Smooth muscle cell (in vitro differentiated cells): ENCODE results near the gene ZNF865. TPM values are rescaled to one million over a fixed set of nuclear protein-coding genes. Genes with fewer than 3 reads are reported as not detected.

Experiments
- DNase-seq: peaks from one replicate; lab custom pipeline; 2025; ENCODE audit not compliant: unreplicated experiment; lab: John Stamatoyannopoulos, UW
- H2AFZ ChIP-seq: fragments of 200-600 bp; sonication (generic); 2 replicates; pipeline ENCODE4 v1.6.0; 2016; ENCODE audit warnings: antibody characterized with exemption, low read depth, mild to moderate bottlenecking
- H3F3A ChIP-seq: fragments of 200-600 bp; sonication (generic); 2 replicates; pipeline ENCODE4 v1.6.0; 2017; ENCODE audit warnings: antibody characterized with exemption, low read depth
- H3K27ac ChIP-seq: fragments of 200-600 bp; sonication (generic); 2 replicates; pipeline ENCODE4 v1.5.1; 2016; ENCODE audit warnings: low read depth, mild to moderate bottlenecking
- H3K27me3 ChIP-seq: fragments of 200-600 bp; sonication (generic); 2 replicates; pipeline ENCODE4 v1.6.1; 2016; ENCODE audit warnings: low read depth, mild to moderate bottlenecking
- H3K36me3 ChIP-seq: fragments of 200-600 bp; sonication (generic); 2 replicates; pipeline ENCODE4 v1.5.1; 2016; ENCODE audit warnings: low read depth
- H3K4me1 ChIP-seq: fragments of 200-600 bp; sonication (generic); 2 replicates; pipeline ENCODE4 v1.5.1; 2016; ENCODE audit warnings: low read depth
- H3K4me2 ChIP-seq: fragments of 200-600 bp; sonication (generic); 2 replicates; pipeline ENCODE4 v1.6.0; 2016; ENCODE audit warnings: mild to moderate bottlenecking
- H3K4me3 ChIP-seq: fragments of 200-600 bp; sonication (generic); 2 replicates; pipeline ENCODE4 v1.5.1; 2016; ENCODE audit warnings: mild to moderate bottlenecking
- H3K79me2 ChIP-seq: fragments of 200-600 bp; sonication (generic); 2 replicates; pipeline ENCODE4 v1.6.0; 2016; ENCODE audit warnings: low read depth, mild to moderate bottlenecking
- H3K9ac ChIP-seq: fragments of 200-600 bp; sonication (generic); 2 replicates; pipeline ENCODE4 v1.6.0; 2016; ENCODE audit warnings: low read depth
- H3K9me3 ChIP-seq: fragments of 200-600 bp; sonication (generic); replicated peaks from 2 replicates; pipeline ENCODE4 v1.5.1; 2016; ENCODE audit warnings: low read depth
- H4K20me1 ChIP-seq: fragments of 200-600 bp; sonication (generic); 2 replicates; pipeline ENCODE4 v1.6.0; 2016; ENCODE audit warnings: low read depth
- CTCF ChIP-seq: fragments of 200-600 bp; sonication (generic); IDR thresholded peaks from 2 replicates; pipeline ENCODE4 v1.5.1; 2017; ENCODE audit warnings: borderline replicate concordance, mild to moderate bottlenecking, antibody characterized with exemption; ENCODE audit not compliant: insufficient read depth, poor library complexity, severe bottlenecking
- WGBS: methylation state at CpG from one replicate; pipeline ENCODE4 v1.1.7; 2016; ENCODE audit warnings: low lambda C conversion rate; 5-methylcytosine and 5-hydroxymethylcytosine counted together
- polyA plus RNA-seq: library from polyadenylated mRNA; unstranded; fragments of >200 nt; fragmentation: Nextera tagmentation; extraction: Ambion mirVana; gene quantifications from 2 replicates; pipeline ENCODE4 v1.2.1, GENCODE V29; 2016
- total RNA-seq: library from RNA; depleted of rRNA; stranded (reverse); fragments of >200 nt; gene quantifications from 2 replicates; pipeline ENCODE4 v1.2.3, GENCODE V29; 2014

The ZNF865 gene
- 3.0 and 3.8 TPM in 2 replicates for total RNA-seq
- 1.2 and 2.0 TPM in 2 replicates for polyA plus RNA-seq

- peaks cover 29% of the 10 kb centered on the region for H4K20me1 ChIP-seq
- H3K79me2 ChIP-seq = peaks cover 41% of the 10 kb centered on the region
- DNase-seq = peak; percentile 55
Measured at GRCh38 chr19:55605637-55606470, at the start of gene ZNF865. TSS of gene ZNF865 (plus strand) at chr19:55605647. CDS start at chr19:55613619, 7,972 bp downstream.

GRCh38 chr19:55559684-55560083 is 45.8 kb upstream of the ZNF865 start:
- no peaks in the 10 kb centered on the region for H3K79me2 ChIP-seq
- no peaks in the 10 kb centered on the region for H3K9me3 ChIP-seq
- H3K4me1 ChIP-seq = no peaks in the 10 kb centered on the region
- H3K4me2 ChIP-seq = no peak overlapping the region
- no peak overlapping the region for H3K9ac ChIP-seq
- no peak overlapping the region for H2AFZ ChIP-seq
- no peak overlapping the region for H3K27ac ChIP-seq
- no peaks in the 10 kb centered on the region for H3K36me3 ChIP-seq
- H3K4me3 ChIP-seq = no peak overlapping the region
- no peak for DNase-seq
- 86% methylated on average over 9 of the region's 9 CpGs for WGBS
- H4K20me1 ChIP-seq = no peaks in the 10 kb centered on the region
- TF ChIP-seq CTCF = no peak
- H3F3A ChIP-seq = no peaks in the 10 kb centered on the region
- H3K27me3 ChIP-seq = no peaks in the 10 kb centered on the region

More at GRCh38 chr19:55605637-55606470, at the start of gene ZNF865:
- Histone ChIP-seq H3K27ac (peak within 1 kb of the TSS; percentile 85), H3K36me3 (no peaks in the 10 kb centered on the region), H3F3A (peaks cover 14% of the 10 kb centered on the region), H3K4me3 (peak within 1 kb of the TSS; percentile 80), H3K9ac (peak within 1 kb of the TSS; percentile 88), H3K4me2 (peak within 1 kb of the TSS; percentile 88), H3K4me1 (peaks cover 13% of the 10 kb centered on the region), H3K9me3 (no peaks in the 10 kb centered on the region), H2AFZ (no peak within 1 kb of the TSS), H3K27me3 (no peaks in the 10 kb centered on the region)
- TF ChIP-seq CTCF = peak; percentile 60
- 2% methylated on average over 20 of the region's 44 CpGs for WGBS

- WGBS = 63% methylated on average over 11 of the region's 12 CpGs
- Histone ChIP-seq H3K4me2 (no peak overlapping the region), H3K4me1 (no peaks in the 10 kb centered on the region), H3K27ac (no peak overlapping the region), H3K9me3 (no peaks in the 10 kb centered on the region), H3K4me3 (no peak overlapping the region), H3K9ac (no peak overlapping the region), H3F3A (no peaks in the 10 kb centered on the region), H3K36me3 (no peaks in the 10 kb centered on the region), H3K79me2 (no peaks in the 10 kb centered on the region), H3K27me3 (no peaks in the 10 kb centered on the region), H4K20me1 (no peaks in the 10 kb centered on the region), H2AFZ (no peak overlapping the region)
- no peak for TF ChIP-seq CTCF
- DNase-seq = no peak
Measured at GRCh38 chr19:55563261-55563690, 42.2 kb upstream of the ZNF865 start.
